K562 (cell line): ENCODE results near the gene HAL. TPM values are rescaled to one million over a fixed set of nuclear protein-coding genes. Genes with fewer than 3 reads are reported as not detected.

Experiments
- ATAC-seq: fragments of 200-7000 bp; cut with Tn5 transposase; 3 replicates; pipeline ENCODE4 v1.9.1; 2020; ENCODE audit warnings: moderate library complexity
- BruUV-seq: library from RNA; stranded (reverse); fragments of 400-500 nt; replicated peaks from 2 replicates; lab custom pipeline; 2021; lab: Mats Ljungman, UMichigan
- CTCF ChIA-PET: fragments of 300-600 bp; formaldehyde crosslinking; extraction: SDS; loops from one replicate; lab custom pipeline; 2021; ENCODE audit warnings: low intra/inter-chr PET ratio; lab: Yijun Ruan, JAX
- POLR2A ChIA-PET: fragments of 300-600, 350-650 bp; sonication (Branson Sonifier 250); formaldehyde crosslinking; extraction: SDS; loops from one replicate; lab custom pipeline; 2021; ENCODE audit warnings: antibody characterized with exemption, inconsistent platforms; lab: Yijun Ruan, JAX
- DNase-seq, 4 experiments: peaks; one replicate each; pipeline versions ENCODE4 v3.0.0 to v3.0.0-alpha.2; 2011 to 2018; ENCODE audit warnings: low spot score in 3 of 4, mixed read lengths in 3 of 4; ENCODE audit errors: extremely low read depth in 1 of 4
- FAIRE-seq: peaks from 2 replicates; lab custom pipeline; 2011; peaks lifted over from hg19 to GRCh38; lab: Jason Lieb, UNC
- H2AFZ ChIP-seq: 2 replicates; pipeline ENCODE4 v1.6.0; 2011; ENCODE audit warnings: low read depth, low read length, control low read depth, inconsistent platforms
- H3K27ac ChIP-seq: fragments of 200-600 bp; 3 replicates; pipeline ENCODE4 v1.8.0; 2011; ENCODE audit warnings: low read depth, mild to moderate bottlenecking, control low read depth, inconsistent platforms, low read length, moderate library complexity, mixed read lengths; ENCODE audit errors: extremely low read depth
- H3K27me3 ChIP-seq, 2 experiments: fragments of 300-600 bp in 1 of 2; 2 replicates in 1 of 2; 3 replicates in 1 of 2; pipeline versions ENCODE4 v1.6.0 to v1.8.0; 2011; ENCODE audit warnings: inconsistent platforms in 2 of 2, low read length in 2 of 2, mild to moderate bottlenecking in 1 of 2, mixed read lengths in 1 of 2, moderate library complexity in 1 of 2; ENCODE audit not compliant: control insufficient read depth in 2 of 2, insufficient read depth in 2 of 2
- H3K36me3 ChIP-seq: fragments of 300-600 bp; 3 replicates; pipeline ENCODE4 v1.8.0; 2011; ENCODE audit warnings: mild to moderate bottlenecking, low read length, inconsistent platforms; ENCODE audit not compliant: control insufficient read depth, insufficient read depth
- H3K4me1 ChIP-seq, 2 experiments: fragments of 200-600 bp in 1 of 2; replicated peaks in 1 of 2; 2 replicates in 1 of 2; 3 replicates in 1 of 2; pipeline versions ENCODE4 v1.5.1 to v1.8.0; 2011; ENCODE audit warnings: inconsistent platforms in 2 of 2, low read length in 2 of 2, mild to moderate bottlenecking in 1 of 2, mixed read lengths in 1 of 2, moderate library complexity in 1 of 2; ENCODE audit not compliant: control insufficient read depth in 2 of 2, insufficient read depth in 2 of 2
- H3K4me2 ChIP-seq: 2 replicates; pipeline ENCODE4 v1.6.1; 2011; ENCODE audit warnings: low read length, control low read depth, inconsistent platforms, mixed read lengths; ENCODE audit not compliant: insufficient read depth
- H3K4me3 ChIP-seq: fragments of 200-600 bp; sonication (generic), shearing (Covaris generic); 2 replicates; pipeline ENCODE4 v1.5.1; 2016; ENCODE audit warnings: control low read depth, inconsistent platforms
- H3K79me2 ChIP-seq: fragments of 200-600 bp; 3 replicates; pipeline ENCODE4 v1.8.0; 2011; ENCODE audit warnings: low read length, inconsistent platforms; ENCODE audit not compliant: control insufficient read depth, insufficient read depth
- H3K9ac ChIP-seq, 2 experiments: 2 replicates each; pipeline versions ENCODE4 v1.6.0 to v1.6.1; 2011; ENCODE audit warnings: low read depth in 2 of 2, low read length in 2 of 2, control low read depth in 1 of 2, inconsistent platforms in 1 of 2, mild to moderate bottlenecking in 1 of 2, mixed read lengths in 1 of 2; ENCODE audit not compliant: insufficient read depth in 1 of 2
- H3K9me1 ChIP-seq: one replicate; pipeline ENCODE4 v1.6.0; 2011; ENCODE audit warnings: inconsistent platforms, mild to moderate bottlenecking, low read length, moderate library complexity; ENCODE audit not compliant: control insufficient read depth, insufficient read depth
- H3K9me3 ChIP-seq: replicated peaks from 2 replicates; pipeline ENCODE4 v1.5.1; 2011; ENCODE audit warnings: low read depth, low read length, inconsistent platforms; ENCODE audit not compliant: control insufficient read depth, insufficient read depth
- H4K20me1 ChIP-seq: replicated peaks from 2 replicates; pipeline ENCODE4 v1.6.1; 2011; ENCODE audit warnings: low read length, inconsistent platforms, mixed read lengths; ENCODE audit not compliant: control insufficient read depth, insufficient read depth
- EGR1 ChIP-seq: fragments of 450-650 bp; conservative IDR thresholded peaks from 2 replicates; pipeline ENCODE4 v1.6.1; 2017; ENCODE audit warnings: mild to moderate bottlenecking
- ZFP30 ChIP-seq: fragments of 250-450 bp; sonication (Bioruptor Pico); IDR thresholded peaks from 2 replicates; pipeline ENCODE4 v1.8.0; 2022; ENCODE audit warnings: moderate library complexity, mild to moderate bottlenecking, inconsistent platforms, borderline replicate concordance
- ZNF311 ChIP-seq: fragments of 250-450 bp; sonication (Bioruptor Pico); IDR thresholded peaks from 2 replicates; pipeline ENCODE4 v1.4.0; 2020; ENCODE audit warnings: mild to moderate bottlenecking, moderate library complexity
- WGBS: fragments of 100-300 bp; shearing (Covaris generic); methylation state at CpG from one replicate; pipeline ENCODE4 v1.1.6; 2016; ENCODE audit warnings: low coverage, mixed read lengths; ENCODE audit not compliant: insufficient coverage; ENCODE audit errors: missing lambda C conversion rate; 5-methylcytosine and 5-hydroxymethylcytosine counted together
- in situ Hi-C: fragments of 300-500 bp; cut with MboI; formaldehyde crosslinking; loops from 4 replicates; pipeline ENCODE4 v1.15.0; 2018; ENCODE audit warnings: inconsistent platforms, mixed read lengths
- intact Hi-C: fragments of 100-400 bp; cut with micrococcal nuclease; formaldehyde crosslinking; loops from 2 replicates; pipeline ENCODE4 v1.14.2; 2022
- polyA plus RNA-seq, 8 experiments: library from polyadenylated mRNA; depleted of rRNA in 4 of 8; stranded (reverse) in 5 of 8; unstranded in 3 of 8; fragments of >200 nt; fragmentation: Nextera tagmentation in 2 of 8; fragmentation: Illumina TruSeq in 1 of 8; extraction: Ambion mirVana in 2 of 8; extraction: Trizol in 1 of 8; gene quantifications; 2 replicates each; pipeline versions ENCODE4 v1.2.1 to v1.2.3, GENCODE V29; 2011 to 2014; ENCODE audit warnings: inconsistent platforms in 1 of 8, missing spikeins in 1 of 8
- total RNA-seq, 7 experiments: library from RNA; depleted of rRNA in 6 of 7; stranded (reverse); fragments of >200 nt in 6 of 7; fragmentation: Illumina TruSeq in 2 of 7; extraction: Trizol in 2 of 7; gene quantifications; 2 replicates each; pipeline versions ENCODE4 v1.2.1 to v1.2.3, GENCODE V29; 2011 to 2021; ENCODE audit warnings: low replicate concordance in 1 of 7
- TF ChIP-seq, protein P1 (sequence below), 3 experiments: IDR thresholded peaks in 2 of 3; conservative IDR thresholded peaks in 1 of 3; 2 replicates each; pipeline ENCODE4 v1.5.1; 2011 to 2012; ENCODE audit warnings: low read length in 3 of 3, mild to moderate bottlenecking in 3 of 3, control low read depth in 2 of 3, improper control_type of control experiment in 1 of 3, inconsistent platforms in 1 of 3, low read depth in 1 of 3, mixed read lengths in 1 of 3, moderate library complexity in 1 of 3; ENCODE audit not compliant: insufficient read depth in 2 of 3

The HAL gene
- total and polyA plus RNA-seq, 9 of the 15 experiments (the other 6 are each of a cell fraction or from before 2014, with no cell fraction given): 0.03 to 0.36 (median 0.20) TPM; not detected in 4

GRCh38 chr12:95997911-95998510 lies 1.9 kb upstream of the HAL start:
- H3K27ac ChIP-seq: no peak overlapping the region
- TF ChIP-seq ZFP30 (CRISPR knock-in tag) (no peak), ZNF311 (CRISPR knock-in tag) (no peak), EGR1 (no peak)
- TF ChIP-seq, protein P1, sequence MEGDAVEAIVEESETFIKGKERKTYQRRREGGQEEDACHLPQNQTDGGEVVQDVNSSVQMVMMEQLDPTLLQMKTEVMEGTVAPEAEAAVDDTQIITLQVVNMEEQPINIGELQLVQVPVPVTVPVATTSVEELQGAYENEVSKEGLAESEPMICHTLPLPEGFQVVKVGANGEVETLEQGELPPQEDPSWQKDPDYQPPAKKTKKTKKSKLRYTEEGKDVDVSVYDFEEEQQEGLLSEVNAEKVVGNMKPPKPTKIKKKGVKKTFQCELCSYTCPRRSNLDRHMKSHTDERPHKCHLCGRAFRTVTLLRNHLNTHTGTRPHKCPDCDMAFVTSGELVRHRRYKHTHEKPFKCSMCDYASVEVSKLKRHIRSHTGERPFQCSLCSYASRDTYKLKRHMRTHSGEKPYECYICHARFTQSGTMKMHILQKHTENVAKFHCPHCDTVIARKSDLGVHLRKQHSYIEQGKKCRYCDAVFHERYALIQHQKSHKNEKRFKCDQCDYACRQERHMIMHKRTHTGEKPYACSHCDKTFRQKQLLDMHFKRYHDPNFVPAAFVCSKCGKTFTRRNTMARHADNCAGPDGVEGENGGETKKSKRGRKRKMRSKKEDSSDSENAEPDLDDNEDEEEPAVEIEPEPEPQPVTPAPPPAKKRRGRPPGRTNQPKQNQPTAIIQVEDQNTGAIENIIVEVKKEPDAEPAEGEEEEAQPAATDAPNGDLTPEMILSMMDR (IDR thresholded peaks at IDR 0.05 in 2 of 3, conservative IDR thresholded peaks at IDR 0.05 in 1 of 3; ENCODE audit: insufficient read depth in 2 of 3, low read depth in 1 of 3, low read length in 3 of 3): no peak
- TF ChIP-seq, all 486 proteins: peak for 0
- Histone ChIP-seq H2AFZ (no peak overlapping the region), H3K4me1 (peaks cover 0 to 5% of the 10 kb centered on the region in 2 experiments; a peak in 1 of 5 replicates), H3K9me1 (no peaks in the 10 kb centered on the region), H3K9ac (no peak overlapping the region), H3K4me3 (no peak overlapping the region), H3K9me3 (no peaks in the 10 kb centered on the region), H4K20me1 (no peaks in the 10 kb centered on the region), H3K79me2 (no peaks in the 10 kb centered on the region), H3K4me2 (no peak overlapping the region), H3K36me3 (no peaks in the 10 kb centered on the region), H3K27me3 (peaks cover 0 to 16% of the 10 kb centered on the region in 2 experiments; a peak in 3 of 5 replicates)
- ChIA-PET CTCF (no interaction called here), POLR2A (interaction anchor here (1.0 to 1.7 kb wide), 2 partner anchors 10 to 19 kb away, joined by 3 to 4 read pairs; no protein-coding TSS in a partner anchor)
- in situ Hi-C loops (no loop called here), intact Hi-C loops (loop anchor here (1.0 to 10.0 kb wide), 5 partner anchors 60 to 415 kb away; no protein-coding TSS in a partner anchor)
- no TSS peak for BruUV-seq
- whole genome bisulfite sequencing: 11% methylated on average over 5 of the region's 5 CpGs
- no peak for FAIRE-seq
- no peak for DNase-seq
- ATAC-seq: no peak
